HL-60 (cell line): ENCODE data around the gene MYOF.

ENCODE experiments used
- DNase-seq, 2 experiments: peaks; one replicate each; pipeline ENCODE4 v3.0.0-alpha.2; 2010 to 2020; ENCODE audit warnings: low read depth in 1 of 2, low spot score in 1 of 2
- H3K27ac ChIP-seq: fragments of 250-450 bp; sonication (Bioruptor Pico); replicated peaks from 2 replicates; pipeline ENCODE4 v1.5.1; 2020; ENCODE audit warnings: mild to moderate bottlenecking, moderate library complexity
- H3K27me3 ChIP-seq: fragments of 250-450 bp; sonication (Bioruptor Pico); 2 replicates; pipeline ENCODE4 v1.5.1; 2021; ENCODE audit warnings: mild to moderate bottlenecking, moderate library complexity; ENCODE audit not compliant: insufficient read depth, poor library complexity, severe bottlenecking
- H3K4me3 ChIP-seq: replicated peaks from 2 replicates; pipeline ENCODE4 v1.5.1; 2011; ENCODE audit warnings: mild to moderate bottlenecking, control low read depth, low read length; ENCODE audit not compliant: insufficient read depth
- CTCF ChIP-seq: IDR thresholded peaks from one replicate; pipeline ENCODE4 v1.5.1; 2011; ENCODE audit warnings: low read length, control low read depth, inconsistent platforms; ENCODE audit not compliant: insufficient read depth
- GABPA ChIP-seq: IDR thresholded peaks from 2 replicates; pipeline ENCODE4 v1.6.1; 2012; ENCODE audit warnings: low read depth
- POLR2AphosphoS5 ChIP-seq: IDR thresholded peaks from 2 replicates; pipeline ENCODE4 v1.6.1; 2012; ENCODE audit warnings: low read depth
- REST ChIP-seq: IDR thresholded peaks from 2 replicates; pipeline ENCODE4 v1.6.1; 2012; ENCODE audit warnings: low read depth; ENCODE audit not compliant: insufficient replicate concordance
- SPI1 ChIP-seq: IDR thresholded peaks from 2 replicates; pipeline ENCODE4 v1.6.1; 2012; ENCODE audit warnings: low read depth, mild to moderate bottlenecking, borderline replicate concordance

The MYOF gene

GRCh38 chr10:93402192-93402591, 79.9 kb downstream of the MYOF start:
- Histone ChIP-seq H3K27me3 (no peaks in the 10 kb centered on the region), H3K27ac (no peak overlapping the region), H3K4me3 (no peak overlapping the region)
- no peak for DNase-seq
- TF ChIP-seq CTCF (no peak), POLR2AphosphoS5 (no peak), REST (no peak), SPI1 (no peak), GABPA (no peak)

GRCh38 chr10:93398528-93398927, 83.6 kb downstream of the MYOF start:
- TF ChIP-seq GABPA (no peak), POLR2AphosphoS5 (no peak), SPI1 (no peak), REST (no peak), CTCF (no peak)
- no peak for DNase-seq
- no peaks in the 10 kb centered on the region for H3K27me3 ChIP-seq
- H3K4me3 ChIP-seq = no peak overlapping the region
- H3K27ac ChIP-seq = no peak overlapping the region

- Histone ChIP-seq H3K4me3 (no peak overlapping the region), H3K27ac (no peak overlapping the region), H3K27me3 (no peaks in the 10 kb centered on the region)
- DNase-seq = no peak
- TF ChIP-seq GABPA (no peak), REST (no peak), POLR2AphosphoS5 (no peak), SPI1 (no peak), CTCF (no peak)
Observed at GRCh38 chr10:93397020-93397419, 85.1 kb downstream of the MYOF start.
